Adrenal gland (tissue), 12 donors: ENCODE measurements around the gene MRPS35. TPM values are rescaled to one million over a fixed set of nuclear protein-coding genes. Genes with fewer than 3 reads are reported as not detected.

Source experiments
- DNase-seq, 7 donors: peaks; one replicate each; pipeline ENCODE4 v3.0.0-alpha.2; 2019 to 2020
- H3K27ac ChIP-seq, 5 donors: fragments of 200-600 bp; sonication (generic) in 4 of 5; 1 replicate in 3 of 5; 2 replicates in 2 of 5; pipeline versions ENCODE4 v1.5.1 to v1.8.0; 2016 to 2020; ENCODE audit warnings: mild to moderate bottlenecking in 1 of 5
- H3K27me3 ChIP-seq: fragments of 200-600 bp; 2 replicates; pipeline ENCODE4 v1.8.0; 2021
- H3K36me3 ChIP-seq, 2 donors: fragments of 200-600 bp; replicated peaks in 1 of 2; 1 replicate in 1 of 2; 2 replicates in 1 of 2; pipeline versions ENCODE4 v1.5.1 to v1.8.0; 2018 to 2022
- H3K4me1 ChIP-seq, 2 donors: fragments of 200-600 bp; replicated peaks in 1 of 2; 1 replicate in 1 of 2; 2 replicates in 1 of 2; pipeline versions ENCODE4 v1.5.1 to v1.8.0; 2018 to 2021
- H3K4me3 ChIP-seq, 4 donors: fragments of 200-600 bp; sonication (generic) in 3 of 4; one replicate each; pipeline ENCODE4 v1.5.1; 2016 to 2018
- H3K9me3 ChIP-seq, 3 donors: fragments of 200-600 bp; sonication (generic) in 1 of 3; replicated peaks in 1 of 3; 1 replicate in 2 of 3; 2 replicates in 1 of 3; pipeline versions ENCODE4 v1.5.1 to v1.8.0; 2016 to 2021
- POLR2A ChIP-seq, 2 donors: fragments of 450-650 bp; IDR thresholded peaks; one replicate each; pipeline ENCODE4 v1.6.1; 2017; ENCODE audit warnings: antibody characterized with exemption in 2 of 2, mild to moderate bottlenecking in 2 of 2, moderate library complexity in 1 of 2
- WGBS, 4 donors: extraction: QIAGEN DNeasy Blood & Tissue Kit in 2 of 4; methylation state at CpG; one replicate each; pipeline versions ENCODE4 v1.1.5 to v1.1.7; 2013 to 2017; 5-methylcytosine and 5-hydroxymethylcytosine counted together
- intact Hi-C, 2 donors: fragments of 100-400 bp; cut with DNase I; formaldehyde crosslinking; loops; one replicate each; pipeline versions ENCODE4 v1.14.1 to v1.15.0; 2022 to 2023
- polyA plus RNA-seq, 3 donors: library from polyadenylated mRNA; stranded (reverse); fragments of 200-250 nt in 2 of 3; fragments of 350-450 nt in 1 of 3; fragmentation: Illumina TruSeq in 1 of 3; extraction: RNeasy Lipid Tissue Mini Kit (QIAGEN cat#74804) in 1 of 3; gene quantifications; one replicate each; pipeline ENCODE4 v1.2.3, GENCODE V29; 2013 to 2014
- total RNA-seq, 9 donors: library from RNA; depleted of rRNA in 4 of 9; stranded (reverse); fragments of >200 nt in 4 of 9; fragments of 120-200 nt in 1 of 9; fragmentation: NEBNext Ultra II Directional in 1 of 9; extraction: Animal tissue kit (Norgen Biotek cat#: 25700) in 1 of 9; gene quantifications; one replicate each; pipeline versions ENCODE4 v1.1.0 to v1.2.4, GENCODE V29; 2013 to 2023
- TF ChIP-seq, protein P1 (sequence below), 6 experiments: fragments of 450-650 bp in 4 of 6; fragments of 200-600 bp in 2 of 6; sonication (generic) in 1 of 6; IDR thresholded peaks; 1 replicate in 5 of 6; 2 replicates in 1 of 6; pipeline versions ENCODE4 v1.5.1 to v1.8.0; 2016 to 2021; ENCODE audit warnings: antibody characterized with exemption in 6 of 6, mild to moderate bottlenecking in 2 of 6, moderate library complexity in 1 of 6
- donor health status: healthy with polysubstance abuse.
- donor health status: Bipolar disorder and iron deficiency.
- donor health status: DM: yes; HTN: yes; CAD: no.
- donor health status: DM: no; HTN: no; CAD: no.
- donor health status: DM: no; HTN: no; CAD: no.
- donor health status: DM: yes; HTN: yes; CAD: no.

MRPS35 gene
- total and polyA plus RNA-seq, 12 donors: 21.0 to 137 (median 58.9) TPM

DNA sequence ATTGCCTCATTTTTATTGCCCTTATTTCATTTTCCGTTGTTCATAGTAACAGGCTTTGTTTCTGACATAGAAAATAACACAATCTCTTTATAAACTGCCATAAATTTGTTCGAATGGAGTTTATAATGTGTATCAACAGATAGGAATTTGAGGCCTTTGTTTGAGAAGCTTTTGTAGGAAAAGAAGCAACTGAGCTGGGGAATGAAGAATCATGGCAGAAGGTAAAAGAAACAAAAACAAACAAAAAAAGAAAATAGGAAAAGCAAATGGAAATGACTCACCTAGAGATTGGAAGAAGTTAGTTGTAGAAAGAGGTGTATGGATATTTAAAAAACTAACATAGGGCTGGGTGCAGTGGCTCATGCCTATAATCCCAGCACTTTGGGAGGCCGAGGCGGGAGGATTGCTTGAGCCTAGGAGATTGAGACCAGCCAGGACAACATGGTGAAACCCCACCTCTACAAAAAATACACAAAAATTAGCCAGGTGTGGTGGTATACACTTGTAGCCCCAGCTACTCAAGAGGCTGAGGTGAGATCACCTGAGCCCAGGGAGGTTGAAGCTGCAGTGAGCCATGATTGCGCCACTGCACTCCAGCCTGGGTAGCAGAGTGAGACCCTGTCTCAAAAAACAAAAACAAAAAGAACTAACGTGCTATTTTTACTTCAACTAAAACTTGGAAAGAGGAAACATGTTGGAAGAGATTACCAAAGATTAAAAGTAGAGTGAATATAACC is 14.9 kb upstream of the MRPS35 start:
- no peaks in the 10 kb centered on the region for H3K9me3 ChIP-seq
- H3K27ac ChIP-seq: no peak overlapping the region
- no peaks in the 10 kb centered on the region for H3K27me3 ChIP-seq
- TF ChIP-seq POLR2A (IDR thresholded peaks at IDR 0.05): no peak
- H3K4me3 ChIP-seq: no peak overlapping the region
- H3K4me1 ChIP-seq: no peaks in the 10 kb centered on the region
- WGBS, 4 donors: 90 to 96% (median 92%) methylated on average over 6 of the region's 6 CpGs
- intact Hi-C loops: no loop called here
- no peak for DNase-seq
- H3K36me3 ChIP-seq: peaks cover 0 to 44% of the 10 kb centered on the region in 2 donors

GRCh38 chr12:27696293-27696652 is 14.4 kb upstream of the MRPS35 start, which contains the start of gene REP15:
Gene REP15, plus strand, starts transcription at chr12:27696447. Its CDS starts 116 bp downstream, at chr12:27696563.
- 86 to 92% (median 89%) methylated on average over 5 of the region's 5 CpGs for WGBS, 4 donors
- Histone ChIP-seq H3K4me1 (no peaks in the 10 kb centered on the region), H3K27me3 (no peaks in the 10 kb centered on the region), H3K36me3 (peaks cover 0 to 39% of the 10 kb centered on the region in 2 donors), H3K27ac (no peak within 1 kb of the TSS), H3K9me3 (no peaks in the 10 kb centered on the region), H3K4me3 (no peak within 1 kb of the TSS)
- intact Hi-C loops: no loop called here
- no peak for DNase-seq
- TF ChIP-seq POLR2A (IDR thresholded peaks at IDR 0.05): no peak
- TF ChIP-seq, protein P1, sequence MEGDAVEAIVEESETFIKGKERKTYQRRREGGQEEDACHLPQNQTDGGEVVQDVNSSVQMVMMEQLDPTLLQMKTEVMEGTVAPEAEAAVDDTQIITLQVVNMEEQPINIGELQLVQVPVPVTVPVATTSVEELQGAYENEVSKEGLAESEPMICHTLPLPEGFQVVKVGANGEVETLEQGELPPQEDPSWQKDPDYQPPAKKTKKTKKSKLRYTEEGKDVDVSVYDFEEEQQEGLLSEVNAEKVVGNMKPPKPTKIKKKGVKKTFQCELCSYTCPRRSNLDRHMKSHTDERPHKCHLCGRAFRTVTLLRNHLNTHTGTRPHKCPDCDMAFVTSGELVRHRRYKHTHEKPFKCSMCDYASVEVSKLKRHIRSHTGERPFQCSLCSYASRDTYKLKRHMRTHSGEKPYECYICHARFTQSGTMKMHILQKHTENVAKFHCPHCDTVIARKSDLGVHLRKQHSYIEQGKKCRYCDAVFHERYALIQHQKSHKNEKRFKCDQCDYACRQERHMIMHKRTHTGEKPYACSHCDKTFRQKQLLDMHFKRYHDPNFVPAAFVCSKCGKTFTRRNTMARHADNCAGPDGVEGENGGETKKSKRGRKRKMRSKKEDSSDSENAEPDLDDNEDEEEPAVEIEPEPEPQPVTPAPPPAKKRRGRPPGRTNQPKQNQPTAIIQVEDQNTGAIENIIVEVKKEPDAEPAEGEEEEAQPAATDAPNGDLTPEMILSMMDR (IDR thresholded peaks at IDR 0.05): no peak

- H3K27ac ChIP-seq: no peak overlapping the region
- TF ChIP-seq POLR2A (IDR thresholded peaks at IDR 0.05): no peak
- TF ChIP-seq, protein P1 (IDR thresholded peaks at IDR 0.05): no peak
- no peaks in the 10 kb centered on the region for H3K9me3 ChIP-seq
- no peak overlapping the region for H3K4me3 ChIP-seq
- no peak for DNase-seq
- WGBS, 4 donors: 85 to 98% (median 95%) methylated on average over 3 of the region's 3 CpGs
- H3K4me1 ChIP-seq: no peaks in the 10 kb centered on the region
- no peaks in the 10 kb centered on the region for H3K27me3 ChIP-seq
- peaks cover 0 to 32% of the 10 kb centered on the region in 2 donors for H3K36me3 ChIP-seq
- intact Hi-C loops: no loop called here
Measured at GRCh38 chr12:27696864-27697564, 13.6 kb upstream of the MRPS35 start.

DNA sequence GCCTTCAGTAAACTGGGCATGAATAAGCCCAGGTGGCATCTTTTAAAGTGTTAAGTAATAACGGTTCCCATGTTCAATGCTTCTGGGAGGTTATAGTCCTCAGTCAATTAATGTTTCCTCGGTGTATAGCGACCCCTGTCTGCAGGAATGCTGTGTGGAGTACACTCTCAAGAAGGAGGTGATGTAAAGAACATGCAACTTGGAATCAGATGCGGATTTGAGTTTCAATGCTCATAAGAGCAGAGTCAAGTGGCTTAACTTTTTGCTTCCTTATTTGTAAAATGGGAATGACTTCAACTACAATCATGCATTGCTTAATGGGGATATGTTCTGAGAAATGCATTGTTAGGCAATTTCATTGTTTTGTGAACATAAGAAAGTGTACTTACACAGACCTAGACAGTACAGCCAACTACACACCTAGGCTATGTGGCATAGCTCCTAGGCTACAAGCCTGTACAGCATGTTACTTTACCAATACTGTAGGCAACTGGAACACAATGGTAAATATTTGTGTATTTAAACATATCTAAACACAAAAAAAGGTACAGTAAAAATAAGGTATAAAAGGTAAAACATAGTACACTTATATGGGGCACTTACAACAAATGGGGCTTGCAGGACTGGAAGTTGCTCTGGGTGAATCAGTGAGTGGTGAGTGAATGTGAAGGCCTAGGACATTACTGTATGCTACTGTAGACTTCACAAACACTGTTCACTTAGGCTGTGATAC is 6.7 kb upstream of the MRPS35 start:
- intact Hi-C loops: no loop called here
- no peaks in the 10 kb centered on the region for H3K4me1 ChIP-seq
- no peaks in the 10 kb centered on the region for H3K9me3 ChIP-seq
- peak; percentile 55 to 88 (median 72) for DNase-seq
- H3K27ac ChIP-seq: no peak overlapping the region
- TF ChIP-seq, protein P1 (IDR thresholded peaks at IDR 0.05): peak; percentile 73 to 83 (median 79)
- no peak for TF ChIP-seq POLR2A (IDR thresholded peaks at IDR 0.05)
- H3K4me3 ChIP-seq: no peak overlapping the region
- H3K36me3 ChIP-seq: no peaks in the 10 kb centered on the region
- H3K27me3 ChIP-seq: no peaks in the 10 kb centered on the region
- whole genome bisulfite sequencing, 4 donors: 3 to 8% (median 3%) methylated on average over 4 of the region's 4 CpGs
